ENCODE results near the gene RANBP17.

DNA sequence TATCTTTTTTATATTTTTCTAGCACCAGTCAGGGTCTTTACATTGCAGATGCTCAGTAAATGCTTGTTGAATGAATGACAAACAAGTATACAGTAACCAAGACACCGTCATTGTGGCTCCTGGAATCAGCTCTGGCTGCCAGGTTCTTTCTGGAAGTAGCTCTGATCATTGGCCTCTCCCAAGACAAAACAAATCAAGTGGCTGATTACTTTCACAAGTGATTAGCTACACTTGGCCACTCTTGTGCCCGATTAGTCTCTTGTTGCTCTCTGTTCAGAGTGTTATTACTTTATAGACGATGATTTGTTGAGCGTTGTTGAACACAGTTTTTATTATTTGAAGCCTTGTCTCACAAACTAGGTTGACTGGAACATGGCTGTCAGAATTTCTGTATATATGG lies 327.6 kb downstream of the RANBP17 start:
- TF ChIP-seq, protein P1, sequence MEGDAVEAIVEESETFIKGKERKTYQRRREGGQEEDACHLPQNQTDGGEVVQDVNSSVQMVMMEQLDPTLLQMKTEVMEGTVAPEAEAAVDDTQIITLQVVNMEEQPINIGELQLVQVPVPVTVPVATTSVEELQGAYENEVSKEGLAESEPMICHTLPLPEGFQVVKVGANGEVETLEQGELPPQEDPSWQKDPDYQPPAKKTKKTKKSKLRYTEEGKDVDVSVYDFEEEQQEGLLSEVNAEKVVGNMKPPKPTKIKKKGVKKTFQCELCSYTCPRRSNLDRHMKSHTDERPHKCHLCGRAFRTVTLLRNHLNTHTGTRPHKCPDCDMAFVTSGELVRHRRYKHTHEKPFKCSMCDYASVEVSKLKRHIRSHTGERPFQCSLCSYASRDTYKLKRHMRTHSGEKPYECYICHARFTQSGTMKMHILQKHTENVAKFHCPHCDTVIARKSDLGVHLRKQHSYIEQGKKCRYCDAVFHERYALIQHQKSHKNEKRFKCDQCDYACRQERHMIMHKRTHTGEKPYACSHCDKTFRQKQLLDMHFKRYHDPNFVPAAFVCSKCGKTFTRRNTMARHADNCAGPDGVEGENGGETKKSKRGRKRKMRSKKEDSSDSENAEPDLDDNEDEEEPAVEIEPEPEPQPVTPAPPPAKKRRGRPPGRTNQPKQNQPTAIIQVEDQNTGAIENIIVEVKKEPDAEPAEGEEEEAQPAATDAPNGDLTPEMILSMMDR (IDR thresholded peaks at IDR 0.05): no peak
- TF ChIP-seq POLR2A (IDR thresholded peaks at IDR 0.05): no peak
